PC-3 (cell line): Measurements from ENCODE around the gene PRADC1. TPM values are rescaled to one million over a fixed set of nuclear protein-coding genes. Genes with fewer than 3 reads are reported as not detected.

Source experiments
- ATAC-seq: fragments of 200-7000 bp; cut with Tn5 transposase; 2 replicates; pipeline ENCODE4 v1.9.1; 2020; ENCODE audit warnings: mild to moderate bottlenecking, moderate library complexity
- BruUV-seq: library from RNA; stranded (reverse); fragments of 400-500 nt; replicated peaks from 2 replicates; lab custom pipeline; 2021; lab: Mats Ljungman, UMichigan
- CTCF ChIA-PET: fragments of 300-600 bp; sonication (Branson Sonifier 250); formaldehyde crosslinking; loops from one replicate; lab custom pipeline; 2022; ENCODE audit warnings: antibody characterized with exemption; lab: Charles Lee
- POLR2A ChIA-PET: fragments of 300-600 bp; sonication (Branson Sonifier 250); formaldehyde crosslinking; loops from one replicate; lab custom pipeline; 2022; ENCODE audit warnings: antibody characterized with exemption; ENCODE audit not compliant: unreplicated experiment; lab: Charles Lee
- DNase-seq: peaks from one replicate; pipeline ENCODE4 v3.0.0-alpha.2; 2015
- H2AFZ ChIP-seq: fragments of 300-600 bp; sonication (generic); 2 replicates; pipeline ENCODE4 v1.6.0; 2016; ENCODE audit warnings: antibody characterized with exemption, low read length
- H3F3A ChIP-seq: fragments of 300-600 bp; sonication (generic); one replicate; pipeline ENCODE4 v1.6.0; 2017; ENCODE audit warnings: antibody characterized with exemption, low read length, control low read depth, mild to moderate bottlenecking; ENCODE audit not compliant: unreplicated experiment
- H3K27ac ChIP-seq: fragments of 300-600 bp; sonication (generic); 2 replicates; pipeline ENCODE4 v1.5.1; 2016; ENCODE audit warnings: mild to moderate bottlenecking, low read length
- H3K27me3 ChIP-seq: fragments of 300-600 bp; sonication (generic); 2 replicates; pipeline ENCODE4 v1.6.1; 2016; ENCODE audit warnings: low read length, mixed read lengths
- H3K36me3 ChIP-seq: fragments of 300-600 bp; sonication (generic); 2 replicates; pipeline ENCODE4 v1.6.1; 2016; ENCODE audit warnings: low read depth, mixed run types, low read length, mixed read lengths
- H3K4me1 ChIP-seq: fragments of 300-600 bp; sonication (generic); 2 replicates; pipeline ENCODE4 v1.5.1; 2016; ENCODE audit warnings: low read length; ENCODE audit not compliant: insufficient read depth
- H3K4me2 ChIP-seq: fragments of 300-600 bp; sonication (generic); 2 replicates; pipeline ENCODE4 v1.6.0; 2016; ENCODE audit warnings: low read length
- H3K4me3 ChIP-seq: fragments of 300-600 bp; sonication (generic); 2 replicates; pipeline ENCODE4 v1.5.1; 2016; ENCODE audit warnings: mild to moderate bottlenecking, low read length, mixed read lengths
- H3K79me2 ChIP-seq: fragments of 300-600 bp; sonication (generic); 2 replicates; pipeline ENCODE4 v1.6.1; 2017; ENCODE audit warnings: low read length, mixed read lengths
- H3K9ac ChIP-seq: fragments of 300-600 bp; sonication (generic); 2 replicates; pipeline ENCODE4 v1.6.0; 2016; ENCODE audit warnings: mild to moderate bottlenecking, low read length
- H3K9me2 ChIP-seq: fragments of 300-600 bp; sonication (generic); replicated peaks from 2 replicates; pipeline ENCODE4 v1.6.1; 2016; ENCODE audit warnings: mixed run types, low read length, mixed read lengths
- H3K9me3 ChIP-seq: fragments of 300-600 bp; sonication (generic); 2 replicates; pipeline ENCODE4 v1.6.1; 2016; ENCODE audit warnings: low read length, mixed read lengths
- H4K20me1 ChIP-seq: fragments of 300-600 bp; sonication (generic); 2 replicates; pipeline ENCODE4 v1.6.1; 2016; ENCODE audit warnings: low read length, mixed read lengths
- CTCF ChIP-seq: fragments of 300-600 bp; sonication (generic); conservative IDR thresholded peaks from 2 replicates; pipeline ENCODE4 v1.5.1; 2017; ENCODE audit warnings: antibody characterized with exemption, low read depth, mild to moderate bottlenecking, low read length
- EZH2 ChIP-seq: fragments of 300-600 bp; sonication (generic); IDR thresholded peaks from one replicate; pipeline ENCODE4 v1.6.1; 2017; ENCODE audit warnings: antibody characterized with exemption, mild to moderate bottlenecking, low read length; ENCODE audit not compliant: unreplicated experiment
- EZH2phosphoT487 ChIP-seq: fragments of 300-600 bp; sonication (generic); IDR thresholded peaks from 2 replicates; pipeline ENCODE4 v1.6.1; 2018; ENCODE audit warnings: mild to moderate bottlenecking, antibody characterized with exemption, low read length, borderline replicate concordance
- intact Hi-C: fragments of 100-400 bp; cut with micrococcal nuclease; formaldehyde crosslinking; loops from 2 replicates; pipeline ENCODE4 v1.9.0; 2023
- total RNA-seq: library from RNA; depleted of rRNA; stranded (reverse); fragments of >200 nt; gene quantifications from 2 replicates; pipeline ENCODE4 v1.2.3, GENCODE V29; 2014

PRADC1 gene
- total RNA-seq, 1 experiment from 2014 or later = 62.5 TPM

GRCh38 chr2:73255907-73256617 is 23.0 kb upstream of the PRADC1 start:
- Histone ChIP-seq H3F3A (no peaks in the 10 kb centered on the region), H3K4me3 (no peak overlapping the region), H4K20me1 (no peaks in the 10 kb centered on the region), H3K9ac (no peak overlapping the region), H3K4me1 (no peaks in the 10 kb centered on the region), H3K9me2 (no peaks in the 10 kb centered on the region), H2AFZ (no peak overlapping the region), H3K36me3 (peaks cover 13% of the 10 kb centered on the region), H3K27me3 (no peaks in the 10 kb centered on the region), H3K4me2 (no peak overlapping the region), H3K27ac (no peak overlapping the region), H3K9me3 (no peaks in the 10 kb centered on the region), H3K79me2 (no peaks in the 10 kb centered on the region)
- ChIA-PET CTCF (no interaction called here), POLR2A (no interaction called here)
- no peak for TF ChIP-seq EZH2phosphoT487
- no peak for TF ChIP-seq CTCF
- TF ChIP-seq EZH2 = no peak
- ATAC-seq = no peak
- intact Hi-C loops = no loop called here
- DNase-seq = no peak
- TSS peak; percentile 5 for BruUV-seq

DNA sequence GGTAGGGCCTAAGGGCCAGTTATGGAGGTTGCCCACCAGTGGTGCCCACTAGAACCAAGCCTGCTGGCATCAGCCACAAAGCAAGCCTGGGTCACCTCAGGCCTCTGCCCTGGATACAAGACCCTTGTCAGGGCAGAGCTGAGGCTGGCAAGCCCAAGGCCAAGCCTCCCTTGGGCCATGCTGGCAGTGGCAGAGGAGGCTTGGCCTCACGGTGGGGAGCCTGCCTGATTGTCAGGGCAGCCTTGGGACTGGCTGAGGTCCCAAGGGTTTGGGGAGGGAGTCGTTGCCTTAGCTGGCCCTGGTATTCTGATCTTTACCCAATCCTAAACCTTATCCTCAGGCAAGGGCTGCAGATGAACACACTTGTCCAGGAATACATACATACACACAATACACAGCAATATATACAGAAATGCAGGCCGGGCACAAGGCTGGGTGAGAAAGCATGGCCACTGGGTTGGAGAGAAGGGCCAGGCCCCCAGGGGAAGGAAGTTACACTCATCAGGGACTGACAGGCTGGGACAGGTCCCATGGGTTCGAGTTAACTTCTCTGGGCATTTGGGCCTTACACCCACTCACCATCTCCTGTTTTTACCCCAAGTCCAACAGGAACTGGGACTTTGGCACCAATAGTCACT is 22.1 kb upstream of the PRADC1 start:
- Histone ChIP-seq H4K20me1 (no peaks in the 10 kb centered on the region), H3K4me2 (no peak overlapping the region), H3F3A (no peaks in the 10 kb centered on the region), H3K79me2 (no peaks in the 10 kb centered on the region), H3K36me3 (peaks cover 20% of the 10 kb centered on the region), H3K9me3 (no peaks in the 10 kb centered on the region), H3K4me3 (no peak overlapping the region), H2AFZ (no peak overlapping the region), H3K9me2 (no peaks in the 10 kb centered on the region), H3K27ac (no peak overlapping the region), H3K27me3 (no peaks in the 10 kb centered on the region), H3K4me1 (no peaks in the 10 kb centered on the region), H3K9ac (no peak overlapping the region)
- no peak for TF ChIP-seq CTCF
- TF ChIP-seq EZH2 = no peak
- TF ChIP-seq EZH2phosphoT487 = no peak
- POLR2A ChIA-PET = no interaction called here
- ATAC-seq = peak; percentile 16; the same call in 1 of the 2 replicates
- no peak for DNase-seq
- CTCF ChIA-PET = no interaction called here
- intact Hi-C loops = no loop called here
- no TSS peak for BruUV-seq
